AML-193 (cell line): ENCODE measurements around the gene ERICH2.

Experiments used
- DNase-seq, 2 experiments: peaks; one replicate each; lab custom pipeline; 2025; lab: John Stamatoyannopoulos, UW

The ERICH2 gene

DNA sequence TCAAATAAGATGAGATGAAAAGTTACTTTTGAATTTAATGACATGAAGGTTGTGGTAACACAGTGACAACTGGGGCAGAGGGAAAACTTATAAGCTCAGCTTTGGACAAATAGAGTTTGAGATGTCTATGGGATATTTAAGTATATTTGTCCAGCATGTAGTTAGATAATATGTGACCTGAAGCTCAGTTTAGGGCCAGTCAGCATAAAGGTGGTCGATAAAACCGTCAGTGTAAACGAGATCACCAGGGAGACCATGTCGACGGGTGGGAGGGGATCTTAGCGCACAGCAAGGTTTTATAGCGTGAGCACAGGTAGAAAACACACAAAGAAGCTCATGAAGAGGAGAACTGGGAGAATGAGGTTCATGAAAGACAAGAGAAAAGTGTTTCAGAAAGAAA is 7.4 kb upstream of the ERICH2 start:
- no peak for DNase-seq

DNA sequence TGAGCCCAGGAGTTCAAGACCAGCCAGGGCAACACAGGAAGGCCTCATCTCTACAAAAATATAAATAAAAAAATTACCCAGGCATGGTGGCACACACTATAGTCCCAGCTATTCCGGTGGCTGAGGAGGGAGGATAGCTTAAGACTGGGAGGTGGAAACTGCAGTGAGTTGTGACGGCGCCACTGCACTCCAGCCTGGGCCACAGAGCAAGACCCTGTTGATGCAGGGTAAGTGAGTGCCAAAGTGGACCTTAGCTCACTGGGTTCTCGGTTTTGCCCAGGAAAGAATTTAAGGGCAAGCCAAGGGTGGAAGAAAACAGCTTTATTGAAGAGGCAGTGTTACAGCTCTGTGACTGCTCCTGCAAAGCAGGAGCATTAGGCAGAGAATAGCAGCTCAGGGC is 6.9 kb upstream of the ERICH2 start:
- no peak for DNase-seq

- no peak for DNase-seq
These were observed 5.3 kb upstream of the ERICH2 start for GRCh38 chr2:170764880-170765261.

DNA sequence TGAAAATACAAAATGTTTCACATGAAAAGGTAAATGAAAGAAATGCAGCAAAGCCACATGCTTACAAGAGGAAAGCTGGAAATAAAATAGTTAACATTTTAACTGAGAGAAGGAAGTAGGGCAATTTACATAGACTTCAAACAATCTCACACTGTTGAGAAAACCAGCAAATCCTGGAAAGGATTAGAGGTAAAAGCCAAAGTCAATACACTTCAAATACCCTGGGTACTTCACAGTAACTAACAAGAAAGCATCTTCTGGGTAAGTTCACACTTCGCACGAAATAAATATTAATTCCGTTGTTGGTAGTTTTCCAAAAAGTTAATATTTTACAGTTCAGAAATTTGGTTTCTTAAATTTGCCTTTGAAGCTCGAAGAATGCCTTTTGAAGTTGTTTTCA is 3.5 kb upstream of the ERICH2 start:
- no peak for DNase-seq

GRCh38 chr2:170770606-170771420 is 635 bp downstream of the ERICH2 start:
- no peak for DNase-seq

- DNase-seq: no peak
These were observed 1.3 kb downstream of the ERICH2 start for GRCh38 chr2:170771421-170771937.

- DNase-seq: no peak
These were observed 2.1 kb downstream of the ERICH2 start for GRCh38 chr2:170772295-170772694.

- no peak for DNase-seq
These were observed 3.9 kb downstream of the ERICH2 start for GRCh38 chr2:170774074-170774473.

GRCh38 chr2:170778900-170779299 is 8.7 kb downstream of the ERICH2 start:
- no peak for DNase-seq

DNA sequence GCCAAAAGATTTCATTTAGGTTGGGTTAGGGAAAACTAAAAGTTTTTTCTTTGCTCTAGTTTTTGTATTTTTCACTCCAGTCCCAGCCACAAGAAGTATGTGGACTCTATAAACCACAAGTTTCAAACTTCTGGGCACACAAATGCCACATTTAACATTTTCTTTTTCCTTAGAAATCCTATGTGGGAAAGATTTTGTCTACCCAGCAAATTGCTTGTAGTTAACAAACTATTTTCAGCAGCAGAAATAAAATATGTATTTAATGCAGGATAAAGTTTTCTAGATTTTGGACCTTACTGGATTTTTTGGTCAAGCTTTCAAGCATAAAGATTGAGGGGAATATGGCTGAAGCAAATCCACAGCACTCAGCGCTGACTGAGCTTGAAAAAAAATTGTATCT is 9.1 kb downstream of the ERICH2 start:
- DNase-seq: no peak

- no peak for DNase-seq
These were observed 12.5 kb downstream of the ERICH2 start for GRCh38 chr2:170782673-170783072.

DNA sequence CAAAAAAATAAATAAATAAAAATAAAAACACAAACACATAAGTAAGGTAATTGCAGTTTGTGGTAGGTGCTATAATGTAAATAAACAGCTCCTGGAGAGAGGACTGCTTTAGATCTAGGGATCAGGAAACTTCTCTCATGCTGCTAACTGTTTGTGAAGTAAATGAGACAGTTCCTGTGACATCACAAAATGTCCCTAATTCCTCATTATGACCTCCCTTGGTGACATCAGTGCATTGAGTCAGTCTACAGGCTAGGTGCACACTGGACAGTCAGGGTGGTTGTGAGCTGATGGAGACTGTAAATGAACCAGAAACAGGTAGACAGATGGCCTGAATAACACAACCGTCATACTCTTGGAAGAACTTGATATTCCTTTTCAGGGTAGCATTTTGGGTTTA is 13.4 kb downstream of the ERICH2 start:
- no peak for DNase-seq

DNA sequence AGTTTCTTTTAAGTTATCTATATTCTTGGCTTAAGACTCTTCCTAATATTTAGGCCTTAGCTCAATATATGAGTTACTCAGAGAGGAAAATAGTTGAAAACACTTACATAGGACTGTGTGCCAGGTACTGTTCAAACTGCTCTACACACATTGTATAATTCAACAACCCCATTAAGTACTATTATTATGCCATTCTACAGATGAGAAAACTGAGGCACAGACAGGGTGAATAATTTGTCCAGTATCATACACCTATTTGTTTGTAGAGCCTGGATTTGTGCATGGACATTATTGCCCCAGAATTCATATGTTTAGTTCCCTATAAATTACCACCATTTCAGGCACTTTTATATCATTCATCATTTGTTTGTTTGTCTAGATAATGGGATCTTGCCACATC is 28.8 kb downstream of the ERICH2 start:
- DNase-seq: no peak

GRCh38 chr2:170806548-170806947 is 36.4 kb downstream of the ERICH2 start:
- DNase-seq: no peak

DNA sequence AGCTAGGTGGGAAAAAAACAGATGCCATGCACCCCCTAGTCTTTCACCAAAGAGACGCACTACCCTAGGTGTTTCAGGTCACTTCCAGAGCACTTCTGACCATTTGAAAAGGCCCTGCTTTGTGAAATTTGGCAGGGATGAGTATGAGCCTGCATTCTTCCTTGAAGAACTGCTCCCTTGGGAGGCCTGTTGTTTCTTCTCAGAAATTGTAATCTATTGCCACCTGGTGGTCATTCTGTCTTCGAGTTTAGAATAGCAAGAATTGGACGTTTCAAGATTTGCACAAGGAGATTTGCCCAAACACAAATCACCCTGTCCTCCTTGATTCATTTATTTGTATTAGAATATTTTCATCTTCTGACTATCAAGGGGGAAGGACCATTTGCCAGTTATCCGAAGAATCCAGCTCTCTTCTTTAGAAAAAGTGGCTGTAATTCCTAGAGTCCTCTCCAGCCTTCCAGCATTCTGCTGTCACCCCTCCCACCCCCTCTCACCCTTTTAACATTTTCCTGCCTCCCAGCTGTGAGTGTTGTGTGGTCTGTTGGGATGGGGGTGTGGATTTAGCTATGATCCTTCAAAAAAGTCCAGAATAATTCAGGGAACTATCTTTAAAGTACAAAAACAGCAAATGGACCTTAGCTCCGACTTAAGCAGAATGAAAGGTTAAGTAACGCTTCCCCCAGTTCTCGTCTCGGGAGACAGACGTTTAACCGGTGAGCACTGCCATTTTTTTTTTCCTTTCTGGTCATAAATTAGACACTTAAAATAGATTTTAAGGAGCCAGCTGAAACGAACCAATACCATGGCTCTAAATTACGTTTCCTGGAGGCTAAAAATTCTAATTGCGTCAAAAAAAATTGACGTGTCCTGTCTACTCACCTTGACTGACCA is 42.8 kb downstream of the ERICH2 start:
- DNase-seq: peak; percentile 55 to 67

GRCh38 chr2:170813611-170814532 is 43.7 kb downstream of the ERICH2 start:
- no peak for DNase-seq

GRCh38 chr2:170814533-170815230 is 44.5 kb downstream of the ERICH2 start:
- DNase-seq: no peak

- no peak for DNase-seq
These were observed 45.1 kb downstream of the ERICH2 start for GRCh38 chr2:170815311-170815710.

- DNase-seq: peak; percentile 34 to 46
These were observed 45.7 kb downstream of the ERICH2 start for GRCh38 chr2:170815746-170816503.

DNA sequence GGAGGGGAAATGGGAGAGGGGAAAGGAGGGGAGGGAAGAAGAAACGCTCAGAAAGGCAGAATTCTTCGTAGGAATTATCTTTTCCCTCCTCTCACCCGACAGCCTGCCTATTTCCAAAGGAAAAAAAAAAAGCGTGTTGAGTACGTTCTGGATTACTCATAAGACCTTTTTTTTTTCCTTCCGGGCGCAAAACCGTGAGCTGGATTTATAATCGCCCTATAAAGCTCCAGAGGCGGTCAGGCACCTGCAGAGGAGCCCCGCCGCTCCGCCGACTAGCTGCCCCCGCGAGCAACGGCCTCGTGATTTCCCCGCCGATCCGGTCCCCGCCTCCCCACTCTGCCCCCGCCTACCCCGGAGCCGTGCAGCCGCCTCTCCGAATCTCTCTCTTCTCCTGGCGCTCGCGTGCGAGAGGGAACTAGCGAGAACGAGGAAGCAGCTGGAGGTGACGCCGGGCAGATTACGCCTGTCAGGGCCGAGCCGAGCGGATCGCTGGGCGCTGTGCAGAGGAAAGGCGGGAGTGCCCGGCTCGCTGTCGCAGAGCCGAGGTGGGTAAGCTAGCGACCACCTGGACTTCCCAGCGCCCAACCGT is 46.4 kb downstream of the ERICH2 start, which contains the start of gene GAD1:
Gene GAD1 (plus strand): TSS at position 384 of the 589 bp plus-strand sequence. CDS start 1,705 bp downstream, outside the sequence.
- peak; percentile 82 to 86 for DNase-seq
